ENCODE measurements around the gene SYP. TPM values are rescaled to one million over a fixed set of nuclear protein-coding genes. Genes with fewer than 3 reads are reported as not detected.
A peak's percentile ranks its signal among the peaks of the same experiment; 100 is the strongest.

SYP gene
- total RNA-seq, 1 experiment from 2014 or later = 0.75 TPM

GRCh38 chrX:49165901-49166881 lies 33.8 kb downstream of the SYP start:
- Mint-ChIP-seq H3K9me3 (ENCODE audit: unreplicated experiment) (no peaks in the 10 kb centered on the region), H3K4me1 (ENCODE audit: insufficient read depth, unreplicated experiment) (peaks cover 13% of the 10 kb centered on the region), H3K27ac (ENCODE audit: low read depth, unreplicated experiment) (peak overlapping the region; percentile 97), H3K27me3 (ENCODE audit: insufficient read depth, unreplicated experiment) (no peaks in the 10 kb centered on the region), H3K36me3 (ENCODE audit: insufficient read depth, unreplicated experiment) (no peaks in the 10 kb centered on the region), H3K4me3 (ENCODE audit: unreplicated experiment) (peak overlapping the region; percentile 91)
- peak; percentile 88 for DNase-seq (ENCODE audit: unreplicated experiment)
- TF ChIP-seq, protein P1, sequence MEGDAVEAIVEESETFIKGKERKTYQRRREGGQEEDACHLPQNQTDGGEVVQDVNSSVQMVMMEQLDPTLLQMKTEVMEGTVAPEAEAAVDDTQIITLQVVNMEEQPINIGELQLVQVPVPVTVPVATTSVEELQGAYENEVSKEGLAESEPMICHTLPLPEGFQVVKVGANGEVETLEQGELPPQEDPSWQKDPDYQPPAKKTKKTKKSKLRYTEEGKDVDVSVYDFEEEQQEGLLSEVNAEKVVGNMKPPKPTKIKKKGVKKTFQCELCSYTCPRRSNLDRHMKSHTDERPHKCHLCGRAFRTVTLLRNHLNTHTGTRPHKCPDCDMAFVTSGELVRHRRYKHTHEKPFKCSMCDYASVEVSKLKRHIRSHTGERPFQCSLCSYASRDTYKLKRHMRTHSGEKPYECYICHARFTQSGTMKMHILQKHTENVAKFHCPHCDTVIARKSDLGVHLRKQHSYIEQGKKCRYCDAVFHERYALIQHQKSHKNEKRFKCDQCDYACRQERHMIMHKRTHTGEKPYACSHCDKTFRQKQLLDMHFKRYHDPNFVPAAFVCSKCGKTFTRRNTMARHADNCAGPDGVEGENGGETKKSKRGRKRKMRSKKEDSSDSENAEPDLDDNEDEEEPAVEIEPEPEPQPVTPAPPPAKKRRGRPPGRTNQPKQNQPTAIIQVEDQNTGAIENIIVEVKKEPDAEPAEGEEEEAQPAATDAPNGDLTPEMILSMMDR (IDR thresholded peaks at IDR 0.05; ENCODE audit: unreplicated experiment) = peak; percentile 21
- POLR2A ChIA-PET = interaction anchor here (0.7 to 4.1 kb wide), 18 partner anchors 11 to 429 kb away, joined by 3 to 48 read pairs (median 7); partner anchors contain the start of genes CCDC120, GRIPAP1, HDAC6 and OTUD5
- CTCF ChIA-PET = interaction anchor here (0.9 to 1.7 kb wide), 3 partner anchors 10 to 69 kb away, joined by 3 to 6 read pairs (median 4); no protein-coding TSS in a partner anchor
- BruUV-seq (replicated peaks) = TSS peak; percentile 43
- intact Hi-C loops (cut with micrococcal nuclease) = loop anchor here (1.0 kb wide), 2 partner anchors 10 to 18 kb away; no protein-coding TSS in a partner anchor

GRCh38 chrX:49164589-49165360 lies 35.2 kb downstream of the SYP start:
- Mint-ChIP-seq H3K36me3 (ENCODE audit: insufficient read depth, unreplicated experiment) (no peaks in the 10 kb centered on the region), H3K27ac (ENCODE audit: low read depth, unreplicated experiment) (no peak overlapping the region), H3K4me1 (ENCODE audit: insufficient read depth, unreplicated experiment) (peaks cover 13% of the 10 kb centered on the region), H3K27me3 (ENCODE audit: insufficient read depth, unreplicated experiment) (no peaks in the 10 kb centered on the region), H3K9me3 (ENCODE audit: unreplicated experiment) (no peaks in the 10 kb centered on the region), H3K4me3 (ENCODE audit: unreplicated experiment) (peak overlapping the region; percentile 91)
- intact Hi-C loops (cut with micrococcal nuclease) = no loop called here
- CTCF ChIA-PET = interaction anchor here (0.6 to 0.8 kb wide), 5 partner anchors 9 to 102 kb away, joined by 3 to 5 read pairs (median 3); no protein-coding TSS in a partner anchor
- BruUV-seq (replicated peaks) = no TSS peak
- no peak for DNase-seq (ENCODE audit: unreplicated experiment)
- POLR2A ChIA-PET = interaction anchor here (0.7 to 4.1 kb wide), 3 partner anchors 10 to 627 kb away, joined by 3 to 31 read pairs (median 3); no protein-coding TSS in a partner anchor
- TF ChIP-seq, protein P1 (IDR thresholded peaks at IDR 0.05; ENCODE audit: unreplicated experiment) = no peak

- ChIA-PET POLR2A (interaction anchor here (0.6 to 1.0 kb wide), 4 partner anchors 27 to 206 kb away, joined by 3 to 5 read pairs (median 4); partner anchors contain the start of gene WDR45), CTCF (interaction anchor here (0.5 to 0.8 kb wide), 4 partner anchors 8 to 115 kb away, joined by 3 to 4 read pairs (median 3); no protein-coding TSS in a partner anchor)
- H3K27me3 Mint-ChIP-seq (ENCODE audit: insufficient read depth, unreplicated experiment) = no peaks in the 10 kb centered on the region
- H3K4me3 Mint-ChIP-seq (ENCODE audit: unreplicated experiment) = peak overlapping the region; percentile 68
- peaks cover 13% of the 10 kb centered on the region for H3K4me1 Mint-ChIP-seq (ENCODE audit: insufficient read depth, unreplicated experiment)
- no peaks in the 10 kb centered on the region for H3K36me3 Mint-ChIP-seq (ENCODE audit: insufficient read depth, unreplicated experiment)
- intact Hi-C loops (cut with micrococcal nuclease) = no loop called here
- TF ChIP-seq, protein P1 (IDR thresholded peaks at IDR 0.05; ENCODE audit: unreplicated experiment) = peak; percentile 53
- H3K27ac Mint-ChIP-seq (ENCODE audit: low read depth, unreplicated experiment) = peak overlapping the region; percentile 61
- peak; percentile 90 for DNase-seq (ENCODE audit: unreplicated experiment)
- BruUV-seq (replicated peaks) = no TSS peak
- H3K9me3 Mint-ChIP-seq (ENCODE audit: unreplicated experiment) = no peaks in the 10 kb centered on the region
Observed at GRCh38 chrX:49163555-49164419, 36.2 kb downstream of the SYP start.

Data from MCF 10A (cell line).